Measurements from ENCODE around the gene TLE1. TPM values are rescaled to one million over a fixed set of nuclear protein-coding genes. Genes with fewer than 3 reads are reported as not detected.

The TLE1 gene
- polyA plus RNA-seq, 3 donors, result 0.46 to 2.5 (median 1.2) TPM

GRCh38 chr9:81588148-81588871, 101.0 kb downstream of the TLE1 start:
- DNase-seq, result no peak
- Histone ChIP-seq H3K36me3 (replicated peaks in 1 of 2; ENCODE audit: control insufficient read depth in 1 of 2, insufficient read depth in 2 of 2, low read length in 2 of 2) (no peaks in the 10 kb centered on the region), H3K4me1 (ENCODE audit: control insufficient read depth in 1 of 2, insufficient read depth in 2 of 2, low read length in 2 of 2) (peaks cover 11 to 15% of the 10 kb centered on the region in 2 donors), H2AFZ (ENCODE audit: insufficient read depth, low read depth, low read length, poor library complexity, severe bottlenecking) (no peak overlapping the region), H3K27me3 (ENCODE audit: control insufficient read depth in 2 of 2, insufficient read depth in 2 of 2, low read length in 2 of 2) (no peaks in the 10 kb centered on the region), H3K79me2 (ENCODE audit: insufficient read depth, low read length) (no peaks in the 10 kb centered on the region), H4K20me1 (ENCODE audit: insufficient read depth, low read length) (no peaks in the 10 kb centered on the region), H3K9me3 (replicated peaks in 1 of 2; ENCODE audit: control insufficient read depth in 1 of 2, insufficient read depth in 1 of 2, low read length in 2 of 2) (no peaks in the 10 kb centered on the region), H3K4me3 (replicated peaks in 1 of 3; ENCODE audit: low read depth in 2 of 3, low read length in 3 of 3) (no peak overlapping the region), H3K27ac (ENCODE audit: low read depth in 1 of 2, low read length in 2 of 2) (no peak overlapping the region), H3K9ac (ENCODE audit: insufficient read depth, low read length, poor library complexity, severe bottlenecking) (no peak overlapping the region), H3K4me2 (replicated peaks; ENCODE audit: extremely low read depth, low read length, poor library complexity, severe bottlenecking) (no peak overlapping the region)
- H3K4me1 Mint-ChIP-seq, result peaks cover 12% of the 10 kb centered on the region
- peaks cover 32 to 41% of the 10 kb centered on the region in 2 donors for H3K36me3 Mint-ChIP-seq
- TF ChIP-seq, protein P1, sequence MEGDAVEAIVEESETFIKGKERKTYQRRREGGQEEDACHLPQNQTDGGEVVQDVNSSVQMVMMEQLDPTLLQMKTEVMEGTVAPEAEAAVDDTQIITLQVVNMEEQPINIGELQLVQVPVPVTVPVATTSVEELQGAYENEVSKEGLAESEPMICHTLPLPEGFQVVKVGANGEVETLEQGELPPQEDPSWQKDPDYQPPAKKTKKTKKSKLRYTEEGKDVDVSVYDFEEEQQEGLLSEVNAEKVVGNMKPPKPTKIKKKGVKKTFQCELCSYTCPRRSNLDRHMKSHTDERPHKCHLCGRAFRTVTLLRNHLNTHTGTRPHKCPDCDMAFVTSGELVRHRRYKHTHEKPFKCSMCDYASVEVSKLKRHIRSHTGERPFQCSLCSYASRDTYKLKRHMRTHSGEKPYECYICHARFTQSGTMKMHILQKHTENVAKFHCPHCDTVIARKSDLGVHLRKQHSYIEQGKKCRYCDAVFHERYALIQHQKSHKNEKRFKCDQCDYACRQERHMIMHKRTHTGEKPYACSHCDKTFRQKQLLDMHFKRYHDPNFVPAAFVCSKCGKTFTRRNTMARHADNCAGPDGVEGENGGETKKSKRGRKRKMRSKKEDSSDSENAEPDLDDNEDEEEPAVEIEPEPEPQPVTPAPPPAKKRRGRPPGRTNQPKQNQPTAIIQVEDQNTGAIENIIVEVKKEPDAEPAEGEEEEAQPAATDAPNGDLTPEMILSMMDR (IDR thresholded peaks at IDR 0.05), result no peak
- no peak overlapping the region for H3K27ac Mint-ChIP-seq
- H3K4me3 Mint-ChIP-seq, result no peak overlapping the region
- WGBS (ENCODE audit: insufficient coverage), result 90% methylated on average over 11 of the region's 15 CpGs
- intact Hi-C loops (cut with micrococcal nuclease), result no loop called here
- no peaks in the 10 kb centered on the region for H3K27me3 Mint-ChIP-seq (ENCODE audit: low read depth in 3 of 3)
- H3K9me3 Mint-ChIP-seq, result no peaks in the 10 kb centered on the region

GRCh38 chr9:81586786-81587185, 102.6 kb downstream of the TLE1 start:
- WGBS (ENCODE audit: insufficient coverage), result no CpG with 5 or more reads among the region's 1 CpG
- no peaks in the 10 kb centered on the region for H3K27me3 ChIP-seq (ENCODE audit: control insufficient read depth in 2 of 2, insufficient read depth in 2 of 2, low read length in 2 of 2)
- H3K27ac Mint-ChIP-seq, result no peak overlapping the region
- H3K4me3 Mint-ChIP-seq, result no peak overlapping the region
- H3K79me2 ChIP-seq (ENCODE audit: insufficient read depth, low read length), result no peaks in the 10 kb centered on the region
- DNase-seq, result no peak
- H3K36me3 Mint-ChIP-seq, result peaks cover 33 to 47% of the 10 kb centered on the region in 2 donors
- H2AFZ ChIP-seq (ENCODE audit: insufficient read depth, low read depth, low read length, poor library complexity, severe bottlenecking), result no peak overlapping the region
- no peak overlapping the region for H3K4me3 ChIP-seq (replicated peaks in 1 of 3; ENCODE audit: low read depth in 2 of 3, low read length in 3 of 3)
- H3K4me2 ChIP-seq (replicated peaks; ENCODE audit: extremely low read depth, low read length, poor library complexity, severe bottlenecking), result no peak overlapping the region
- no peak overlapping the region for H3K9ac ChIP-seq (ENCODE audit: insufficient read depth, low read length, poor library complexity, severe bottlenecking)
- peaks cover 0 to under 1% of the 10 kb centered on the region in 2 donors for H3K4me1 ChIP-seq (ENCODE audit: control insufficient read depth in 1 of 2, insufficient read depth in 2 of 2, low read length in 2 of 2)
- TF ChIP-seq, protein P1 (IDR thresholded peaks at IDR 0.05), result no peak
- intact Hi-C loops (cut with micrococcal nuclease), result no loop called here
- H3K27ac ChIP-seq (ENCODE audit: low read depth in 1 of 2, low read length in 2 of 2), result no peak overlapping the region
- H3K9me3 ChIP-seq (replicated peaks in 1 of 2; ENCODE audit: control insufficient read depth in 1 of 2, insufficient read depth in 1 of 2, low read length in 2 of 2), result no peaks in the 10 kb centered on the region
- H3K36me3 ChIP-seq (replicated peaks in 1 of 2; ENCODE audit: control insufficient read depth in 1 of 2, insufficient read depth in 2 of 2, low read length in 2 of 2), result no peaks in the 10 kb centered on the region
- no peaks in the 10 kb centered on the region for H3K27me3 Mint-ChIP-seq (ENCODE audit: low read depth in 3 of 3)
- H3K9me3 Mint-ChIP-seq, result no peaks in the 10 kb centered on the region
- H4K20me1 ChIP-seq (ENCODE audit: insufficient read depth, low read length), result no peaks in the 10 kb centered on the region
- H3K4me1 Mint-ChIP-seq, result no peaks in the 10 kb centered on the region
